GM23338 (cell line): ENCODE data around the gene RBM42. TPM values are rescaled to one million over a fixed set of nuclear protein-coding genes. Genes with fewer than 3 reads are reported as not detected.
A peak's percentile ranks its signal among the peaks of the same experiment; 100 is the strongest.

Experiments
- ATAC-seq: fragments of 200-7000 bp; cut with Tn5 transposase; 3 replicates; pipeline ENCODE4 v1.9.1; 2020
- DNase-seq: peaks from one replicate; pipeline ENCODE4 v3.0.0-alpha.2; 2015; ENCODE audit warnings: low spot score
- H2AFZ ChIP-seq: fragments of 200-600 bp; sonication (generic); 2 replicates; pipeline ENCODE4 v1.8.0; 2016; ENCODE audit warnings: antibody characterized with exemption, mild to moderate bottlenecking, moderate library complexity
- H3F3A ChIP-seq: fragments of 200-600 bp; sonication (generic); replicated peaks from 2 replicates; pipeline ENCODE4 v1.8.0; 2017; ENCODE audit warnings: antibody characterized with exemption, mixed run types, low read depth
- H3K27ac ChIP-seq: fragments of 200-600 bp; sonication (generic); 2 replicates; pipeline ENCODE4 v1.6.1; 2016; ENCODE audit warnings: low read depth
- H3K27me3 ChIP-seq: fragments of 200-600 bp; sonication (generic); 2 replicates; pipeline ENCODE4 v1.8.0; 2016; ENCODE audit warnings: mild to moderate bottlenecking, mixed run types, moderate library complexity; ENCODE audit not compliant: insufficient read depth
- H3K36me3 ChIP-seq: fragments of 200-600 bp; sonication (generic); 2 replicates; pipeline ENCODE4 v1.8.0; 2016; ENCODE audit warnings: mild to moderate bottlenecking; ENCODE audit not compliant: insufficient read depth
- H3K4me1 ChIP-seq: fragments of 200-600 bp; sonication (generic); 2 replicates; pipeline ENCODE4 v1.8.0; 2016; ENCODE audit warnings: mild to moderate bottlenecking, moderate library complexity; ENCODE audit not compliant: insufficient read depth
- H3K4me2 ChIP-seq: fragments of 200-600 bp; sonication (generic); 2 replicates; pipeline ENCODE4 v1.7.1; 2017; ENCODE audit warnings: mixed run types
- H3K4me3 ChIP-seq: fragments of 200-600 bp; sonication (generic); 2 replicates; pipeline ENCODE4 v1.6.1; 2016; ENCODE audit warnings: mixed run types
- H3K79me2 ChIP-seq: fragments of 200-600 bp; sonication (generic); replicated peaks from 2 replicates; pipeline ENCODE4 v1.8.0; 2017; ENCODE audit warnings: mild to moderate bottlenecking; ENCODE audit not compliant: insufficient read depth
- H3K9me2 ChIP-seq: fragments of 200-600 bp; sonication (generic); 2 replicates; pipeline ENCODE4 v1.8.0; 2017; ENCODE audit not compliant: insufficient read depth
- H4K20me1 ChIP-seq: fragments of 200-600 bp; sonication (generic); replicated peaks from 2 replicates; pipeline ENCODE4 v1.8.0; 2017; ENCODE audit warnings: mild to moderate bottlenecking; ENCODE audit not compliant: insufficient read depth
- H3K27ac Mint-ChIP-seq: 2 replicates; pipeline ENCODE4 v1.8.0; 2020; ENCODE audit warnings: inconsistent platforms, mild to moderate bottlenecking, moderate library complexity, mixed read lengths
- H3K27me3 Mint-ChIP-seq: 3 replicates; pipeline ENCODE4 v1.8.0; 2022; ENCODE audit warnings: low read depth, mild to moderate bottlenecking, moderate library complexity, mixed read lengths, inconsistent platforms; ENCODE audit not compliant: insufficient read depth, poor library complexity
- H3K36me3 Mint-ChIP-seq: 3 replicates; pipeline ENCODE4 v1.8.0; 2021; ENCODE audit warnings: low read depth, mild to moderate bottlenecking, inconsistent platforms, moderate library complexity, mixed read lengths
- H3K4me1 Mint-ChIP-seq: 3 replicates; pipeline ENCODE4 v1.8.0; 2020; ENCODE audit warnings: mild to moderate bottlenecking, inconsistent platforms, mixed read lengths
- H3K4me3 Mint-ChIP-seq: 3 replicates; pipeline ENCODE4 v1.8.0; 2021; ENCODE audit warnings: moderate library complexity, mild to moderate bottlenecking, inconsistent platforms, mixed read lengths
- H3K9me3 Mint-ChIP-seq: 3 replicates; pipeline ENCODE4 v1.8.0; 2020; ENCODE audit warnings: moderate library complexity, mild to moderate bottlenecking, inconsistent platforms, mixed read lengths
- CREB1 ChIP-seq: fragments of 250-450 bp; sonication (Bioruptor Pico); IDR thresholded peaks from 2 replicates; pipeline ENCODE4 v1.5.0; 2020; ENCODE audit warnings: low read depth, mild to moderate bottlenecking, moderate library complexity
- CTCF ChIP-seq, 2 experiments: fragments of 200-600 bp in 1 of 2; sonication (generic) in 1 of 2; conservative IDR thresholded peaks; 2 replicates each; pipeline versions ENCODE4 v1.5.1 to v1.6.1; 2016 to 2017; ENCODE audit warnings: antibody characterized with exemption in 2 of 2, low read depth in 2 of 2, mild to moderate bottlenecking in 2 of 2, moderate library complexity in 1 of 2
- ETS1 ChIP-seq: IDR thresholded peaks from 2 replicates; pipeline ENCODE4 v1.6.1; 2016; ENCODE audit warnings: antibody characterized with exemption
- EZH2 ChIP-seq: fragments of 200-600 bp; sonication (generic); IDR thresholded peaks from one replicate; pipeline ENCODE4 v1.8.0; 2017; ENCODE audit warnings: antibody characterized with exemption, mild to moderate bottlenecking, low read depth; ENCODE audit not compliant: unreplicated experiment
- EZH2phosphoT487 ChIP-seq: fragments of 200-600 bp; sonication (generic); IDR thresholded peaks from one replicate; pipeline ENCODE4 v1.8.1; 2018; ENCODE audit warnings: antibody characterized with exemption; ENCODE audit not compliant: unreplicated experiment
- JUNB ChIP-seq: IDR thresholded peaks from one replicate; pipeline ENCODE4 v1.6.1; 2016; ENCODE audit warnings: antibody characterized with exemption; ENCODE audit not compliant: unreplicated experiment
- POLR2AphosphoS5 ChIP-seq: IDR thresholded peaks from 2 replicates; pipeline ENCODE4 v1.6.1; 2016; ENCODE audit warnings: antibody characterized with exemption, low read depth
- REST ChIP-seq: IDR thresholded peaks from one replicate; pipeline ENCODE4 v1.6.1; 2018; ENCODE audit warnings: antibody characterized with exemption; ENCODE audit not compliant: unreplicated experiment
- STAT1 ChIP-seq: IDR thresholded peaks from one replicate; pipeline ENCODE4 v1.6.1; 2016; ENCODE audit warnings: antibody characterized with exemption; ENCODE audit not compliant: unreplicated experiment
- ZNF331 ChIP-seq: fragments of 250-450 bp; sonication (Bioruptor Pico); IDR thresholded peaks from 2 replicates; pipeline ENCODE4 v1.5.0; 2020; ENCODE audit warnings: low read depth, mild to moderate bottlenecking, moderate library complexity
- ZNF462 ChIP-seq: fragments of 250-450 bp; sonication (Bioruptor Pico); IDR thresholded peaks from 2 replicates; pipeline ENCODE4 v1.5.0; 2020; ENCODE audit warnings: mild to moderate bottlenecking, moderate library complexity
- polyA plus RNA-seq: library from polyadenylated mRNA; unstranded; fragments of >200 nt; fragmentation: Nextera tagmentation; extraction: Ambion mirVana; gene quantifications from 2 replicates; pipeline ENCODE4 v1.2.1, GENCODE V29; 2016
- total RNA-seq: library from RNA; depleted of rRNA; stranded (reverse); fragments of >200 nt; shearing (Covaris generic); gene quantifications from 2 replicates; pipeline ENCODE4 v1.2.3, GENCODE V29; 2014

RBM42 gene
- total and polyA plus RNA-seq, 2 experiments from 2014 or later = 74.7 to 82.9 TPM

- peak overlapping the region; percentile 83 for H3K4me3 Mint-ChIP-seq
- ATAC-seq = no peak
- TF ChIP-seq CREB1 (CRISPR knock-in tag) (no peak), EZH2 (no peak), JUNB (no peak), POLR2AphosphoS5 (no peak), ZNF462 (CRISPR knock-in tag) (no peak), ZNF331 (CRISPR knock-in tag) (no peak), CTCF (conservative IDR thresholded peaks at IDR 0.05; ENCODE audit: low read depth in 2 of 2) (no peak), ETS1 (no peak), EZH2phosphoT487 (no peak), REST (no peak), STAT1 (no peak)
Observed at GRCh38 chr19:35642798-35643254, 14.0 kb downstream of the RBM42 start.

More at GRCh38 chr19:35642798-35643254, 14.0 kb downstream of the RBM42 start:
- DNase-seq = peak; percentile 28
- Histone ChIP-seq H3K79me2 (no peaks in the 10 kb centered on the region), H4K20me1 (no peaks in the 10 kb centered on the region), H2AFZ (peak overlapping the region; percentile 96; the same call in 1 of the 2 replicates), H3K4me2 (peak overlapping the region; percentile 95), H3K27me3 (peaks cover 27% of the 10 kb centered on the region; the same call in 1 of the 2 replicates), H3K9me2 (no peaks in the 10 kb centered on the region), H3K36me3 (no peaks in the 10 kb centered on the region), H3K4me1 (peaks cover 29% of the 10 kb centered on the region), H3K27ac (no peak overlapping the region), H3F3A (0 out of 2 replicates have a peak, but pooled peaks cover 15% of the 10 kb centered on the region), H3K4me3 (peak overlapping the region; percentile 78)
- no peak overlapping the region for H3K27ac Mint-ChIP-seq
- H3K36me3 Mint-ChIP-seq = peaks cover 4% of the 10 kb centered on the region; the same call in 2 of the 3 replicates
- peaks cover 37% of the 10 kb centered on the region for H3K4me1 Mint-ChIP-seq
- no peaks in the 10 kb centered on the region; the same call in 1 of the 3 replicates for H3K9me3 Mint-ChIP-seq
- peaks cover 22% of the 10 kb centered on the region for H3K27me3 Mint-ChIP-seq
